Fibroblast of lung (primary cell): ENCODE data around the gene SORCS3. TPM values are rescaled to one million over a fixed set of nuclear protein-coding genes. Genes with fewer than 3 reads are reported as not detected.

Experiments used
- DNase-seq, 2 donors: peaks; one replicate each; pipeline versions ENCODE4 v3.0.0 to v3.0.0-alpha.2; 2010; ENCODE audit warnings: low read depth in 2 of 2
- H2AFZ ChIP-seq: 2 replicates; pipeline ENCODE4 v1.5.1; 2012; ENCODE audit warnings: low read length, control low read depth, inconsistent platforms
- H3K27ac ChIP-seq: 2 replicates; pipeline ENCODE4 v1.5.1; 2011; ENCODE audit warnings: low read length, control low read depth; ENCODE audit not compliant: insufficient read depth
- H3K27me3 ChIP-seq: 2 replicates; pipeline ENCODE4 v1.5.1; 2011; ENCODE audit warnings: mild to moderate bottlenecking, low read length; ENCODE audit not compliant: control insufficient read depth, insufficient read depth
- H3K36me3 ChIP-seq: 2 replicates; pipeline ENCODE4 v1.5.1; 2011; ENCODE audit warnings: low read length; ENCODE audit not compliant: control insufficient read depth, insufficient read depth
- H3K4me1 ChIP-seq: 2 replicates; pipeline ENCODE4 v1.5.1; 2011; ENCODE audit warnings: low read length; ENCODE audit not compliant: control insufficient read depth, insufficient read depth; ENCODE audit errors: extremely low read depth
- H3K4me2 ChIP-seq: 2 replicates; pipeline ENCODE4 v1.5.1; 2011; ENCODE audit warnings: low read length, control low read depth; ENCODE audit not compliant: insufficient read depth; ENCODE audit errors: extremely low read depth
- H3K4me3 ChIP-seq, 4 experiments: fragments of 200-600 bp in 1 of 4; sonication (generic) in 1 of 4; replicated peaks in 1 of 4; 2 replicates each; pipeline ENCODE4 v1.5.1; 2011 to 2016; ENCODE audit warnings: low read length in 4 of 4, low read depth in 3 of 4, mild to moderate bottlenecking in 3 of 4, control low read depth in 2 of 4, inconsistent platforms in 1 of 4, mixed read lengths in 1 of 4; ENCODE audit not compliant: insufficient read depth in 1 of 4; ENCODE audit errors: control extremely low read depth in 1 of 4
- H3K79me2 ChIP-seq: 2 replicates; pipeline ENCODE4 v1.5.1; 2012; ENCODE audit warnings: mild to moderate bottlenecking, low read length, inconsistent platforms; ENCODE audit not compliant: control insufficient read depth, insufficient read depth
- H3K9ac ChIP-seq: 2 replicates; pipeline ENCODE4 v1.5.1; 2011; ENCODE audit warnings: mild to moderate bottlenecking, low read length, control low read depth; ENCODE audit not compliant: insufficient read depth
- H3K9me3 ChIP-seq: 2 replicates; pipeline ENCODE4 v1.5.1; 2012; ENCODE audit warnings: low read depth, low read length; ENCODE audit not compliant: control insufficient read depth, insufficient read depth
- H4K20me1 ChIP-seq: 2 replicates; pipeline ENCODE4 v1.5.1; 2011; ENCODE audit warnings: low read length; ENCODE audit not compliant: control insufficient read depth, insufficient read depth; ENCODE audit errors: extremely low read depth
- EZH2 ChIP-seq: IDR thresholded peaks from 2 replicates; pipeline ENCODE4 v1.5.1; 2012; ENCODE audit warnings: low read length, control low read depth, mild to moderate bottlenecking; ENCODE audit errors: missing control alignments
- polyA plus RNA-seq, 2 donors: library from polyadenylated mRNA; depleted of rRNA in 1 of 2; stranded (reverse) in 1 of 2; unstranded in 1 of 2; fragments of >200 nt; gene quantifications; 2 replicates each; pipeline ENCODE4 v1.2.1, GENCODE V29; 2011 to 2012; ENCODE audit warnings: missing spikeins in 1 of 2
- total RNA-seq: library from RNA; depleted of rRNA; stranded (reverse); fragments of >200 nt; gene quantifications from 2 replicates; pipeline ENCODE4 v1.2.1, GENCODE V29; 2014
- TF ChIP-seq, protein P1 (sequence below), 2 donors: IDR thresholded peaks in 1 of 2; conservative IDR thresholded peaks in 1 of 2; 1 replicate in 1 of 2; 2 replicates in 1 of 2; pipeline ENCODE4 v1.5.1; 2011 to 2012; ENCODE audit warnings: low read length in 2 of 2, control low read depth in 1 of 2, inconsistent platforms in 1 of 2, low read depth in 1 of 2, mild to moderate bottlenecking in 1 of 2

Gene SORCS3
- total and polyA plus RNA-seq, 2 donors (not counting 1 experiment from before 2014, with no cell fraction given) = not detected

DNA sequence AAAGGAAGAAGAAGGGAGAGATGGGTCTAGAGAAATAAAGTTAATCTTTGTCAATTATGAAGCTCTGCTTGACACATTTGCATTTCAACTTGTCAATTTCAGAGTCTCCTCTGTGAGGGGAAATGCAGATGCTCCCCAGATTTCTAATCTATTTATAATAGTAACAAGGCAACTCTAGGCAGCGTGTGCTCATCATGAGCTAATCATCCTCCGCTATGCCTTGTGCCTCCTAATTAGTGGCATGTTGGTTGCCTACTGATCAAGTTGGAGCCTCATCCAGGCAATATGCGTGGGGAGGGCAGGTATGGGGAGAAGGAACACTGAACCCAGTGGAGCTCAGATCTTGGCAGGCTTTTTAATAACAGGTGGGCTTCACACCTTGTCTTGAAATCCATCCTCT, 628.6 kb downstream of the SORCS3 start:
- Histone ChIP-seq H3K4me1 (no peaks in the 10 kb centered on the region), H3K4me2 (no peak overlapping the region), H3K4me3 (no peak overlapping the region), H3K27ac (no peak overlapping the region), H2AFZ (no peak overlapping the region), H3K79me2 (no peaks in the 10 kb centered on the region), H3K9me3 (no peaks in the 10 kb centered on the region), H4K20me1 (no peaks in the 10 kb centered on the region), H3K27me3 (no peaks in the 10 kb centered on the region), H3K36me3 (no peaks in the 10 kb centered on the region), H3K9ac (no peak overlapping the region)
- TF ChIP-seq, protein P1, sequence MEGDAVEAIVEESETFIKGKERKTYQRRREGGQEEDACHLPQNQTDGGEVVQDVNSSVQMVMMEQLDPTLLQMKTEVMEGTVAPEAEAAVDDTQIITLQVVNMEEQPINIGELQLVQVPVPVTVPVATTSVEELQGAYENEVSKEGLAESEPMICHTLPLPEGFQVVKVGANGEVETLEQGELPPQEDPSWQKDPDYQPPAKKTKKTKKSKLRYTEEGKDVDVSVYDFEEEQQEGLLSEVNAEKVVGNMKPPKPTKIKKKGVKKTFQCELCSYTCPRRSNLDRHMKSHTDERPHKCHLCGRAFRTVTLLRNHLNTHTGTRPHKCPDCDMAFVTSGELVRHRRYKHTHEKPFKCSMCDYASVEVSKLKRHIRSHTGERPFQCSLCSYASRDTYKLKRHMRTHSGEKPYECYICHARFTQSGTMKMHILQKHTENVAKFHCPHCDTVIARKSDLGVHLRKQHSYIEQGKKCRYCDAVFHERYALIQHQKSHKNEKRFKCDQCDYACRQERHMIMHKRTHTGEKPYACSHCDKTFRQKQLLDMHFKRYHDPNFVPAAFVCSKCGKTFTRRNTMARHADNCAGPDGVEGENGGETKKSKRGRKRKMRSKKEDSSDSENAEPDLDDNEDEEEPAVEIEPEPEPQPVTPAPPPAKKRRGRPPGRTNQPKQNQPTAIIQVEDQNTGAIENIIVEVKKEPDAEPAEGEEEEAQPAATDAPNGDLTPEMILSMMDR (conservative IDR thresholded peaks at IDR 0.05 in 1 of 2, IDR thresholded peaks at IDR 0.05 in 1 of 2; ENCODE audit: low read depth in 1 of 2, low read length in 2 of 2) = no peak
- TF ChIP-seq EZH2 = no peak
- no peak for DNase-seq

DNA sequence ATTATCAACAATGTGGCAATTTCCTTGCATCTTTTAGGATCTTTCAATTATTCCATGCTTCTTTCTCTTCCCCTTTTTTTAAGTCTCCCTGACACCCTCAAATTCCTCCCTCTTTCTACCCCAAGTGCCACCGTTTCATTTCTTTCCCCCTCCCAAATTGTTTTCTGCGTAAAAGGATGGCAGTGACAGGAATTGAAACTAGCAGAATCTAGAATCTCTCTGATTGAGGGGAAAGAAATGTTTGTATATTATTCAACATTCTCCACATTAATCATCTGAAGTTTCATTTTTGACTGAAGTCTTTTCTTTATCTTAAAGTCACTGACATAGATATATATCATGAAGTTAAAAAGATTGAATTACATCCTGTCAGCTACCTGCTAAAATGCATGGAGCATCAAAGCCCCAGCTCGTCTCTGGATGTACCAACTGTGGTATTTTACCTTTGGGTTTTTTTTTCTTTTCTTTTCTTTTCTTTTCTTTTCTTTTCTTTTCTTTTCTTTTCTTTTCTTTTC, 633.5 kb downstream of the SORCS3 start:
- DNase-seq = no peak
- Histone ChIP-seq H3K27ac (no peak overlapping the region), H3K4me2 (no peak overlapping the region), H3K27me3 (no peaks in the 10 kb centered on the region), H3K9me3 (no peaks in the 10 kb centered on the region), H3K4me1 (no peaks in the 10 kb centered on the region), H3K9ac (no peak overlapping the region), H2AFZ (no peak overlapping the region), H4K20me1 (no peaks in the 10 kb centered on the region), H3K4me3 (no peak overlapping the region), H3K36me3 (no peaks in the 10 kb centered on the region), H3K79me2 (no peaks in the 10 kb centered on the region)
- TF ChIP-seq EZH2 = no peak
- TF ChIP-seq, protein P1 (conservative IDR thresholded peaks at IDR 0.05 in 1 of 2, IDR thresholded peaks at IDR 0.05 in 1 of 2; ENCODE audit: low read depth in 1 of 2, low read length in 2 of 2) = no peak

DNA sequence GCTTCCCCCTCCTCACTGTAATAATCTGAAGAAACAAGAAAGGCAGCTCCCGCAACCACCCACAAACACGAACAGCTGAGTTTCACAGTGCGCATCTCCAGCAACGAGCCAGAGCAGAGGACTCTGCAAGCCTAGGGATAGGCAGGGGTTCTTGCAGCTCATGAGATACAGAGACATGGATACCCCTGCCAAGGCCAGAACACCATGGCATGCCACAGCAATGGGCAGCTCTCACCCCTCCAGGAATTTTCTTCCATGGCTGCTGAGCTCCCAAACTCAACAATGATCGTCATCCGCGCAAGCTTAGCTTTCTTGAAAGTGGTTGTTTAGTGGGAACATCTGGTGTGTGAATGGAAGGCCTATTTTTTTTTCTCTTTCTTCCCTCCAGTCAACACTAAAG, 637.3 kb downstream of the SORCS3 start:
- no peaks in the 10 kb centered on the region for H3K36me3 ChIP-seq
- H3K4me3 ChIP-seq = no peak overlapping the region
- no peaks in the 10 kb centered on the region for H3K4me1 ChIP-seq
- no peak for DNase-seq
- no peaks in the 10 kb centered on the region for H3K27me3 ChIP-seq
- no peaks in the 10 kb centered on the region for H3K79me2 ChIP-seq
- TF ChIP-seq, protein P1 (conservative IDR thresholded peaks at IDR 0.05 in 1 of 2, IDR thresholded peaks at IDR 0.05 in 1 of 2; ENCODE audit: low read depth in 1 of 2, low read length in 2 of 2) = no peak
- no peak for TF ChIP-seq EZH2
- no peaks in the 10 kb centered on the region for H3K9me3 ChIP-seq
- no peaks in the 10 kb centered on the region for H4K20me1 ChIP-seq
- no peak overlapping the region for H3K27ac ChIP-seq
- H2AFZ ChIP-seq = no peak overlapping the region
- H3K4me2 ChIP-seq = no peak overlapping the region
- H3K9ac ChIP-seq = no peak overlapping the region
